ENCODE measurements around the gene RBFA. TPM values are rescaled to one million over a fixed set of nuclear protein-coding genes. Genes with fewer than 3 reads are reported as not detected.

The RBFA gene
- total and polyA plus RNA-seq, 8 donors: 12.8 to 58.8 (median 24.5) TPM

- no peak for TF ChIP-seq EP300 (IDR thresholded peaks at IDR 0.05)
- no peak for TF ChIP-seq POLR2A (IDR thresholded peaks at IDR 0.05)
- no peak for TF ChIP-seq POLR2AphosphoS5 (IDR thresholded peaks at IDR 0.05)
- TF ChIP-seq CTCF (IDR thresholded peaks at IDR 0.05): no peak
- no peaks in the 10 kb centered on the region for H3K36me3 ChIP-seq
- WGBS, 5 donors: 87 to 100% (median 97%) methylated on average over 2 to 4 of the region's 4 CpGs
- no peaks in the 10 kb centered on the region for H3K27me3 ChIP-seq
- intact Hi-C loops (cut with DNase I; ENCODE audit: low total_unique reads): no loop called here
- H3K27ac ChIP-seq: no peak overlapping the region
- no peaks in the 10 kb centered on the region for H3K9me3 ChIP-seq
- no peak for DNase-seq
- no peaks in the 10 kb centered on the region for H3K4me1 ChIP-seq
- no peak overlapping the region for H3K4me3 ChIP-seq
Measured at GRCh38 chr18:80070825-80071224, 36.6 kb downstream of the RBFA start.

- intact Hi-C loops (cut with DNase I; ENCODE audit: low total_unique reads): no loop called here
- Histone ChIP-seq H3K4me1 (no peaks in the 10 kb centered on the region), H3K27ac (no peak overlapping the region), H3K36me3 (no peaks in the 10 kb centered on the region), H3K4me3 (no peak overlapping the region), H3K27me3 (no peaks in the 10 kb centered on the region), H3K9me3 (no peaks in the 10 kb centered on the region)
- 86 to 100% (median 94%) methylated on average over 5 of the region's 5 CpGs for WGBS, 5 donors
- no peak for DNase-seq
- no peak for TF ChIP-seq EP300 (IDR thresholded peaks at IDR 0.05)
- no peak for TF ChIP-seq CTCF (IDR thresholded peaks at IDR 0.05)
- TF ChIP-seq POLR2A (IDR thresholded peaks at IDR 0.05): no peak
- no peak for TF ChIP-seq POLR2AphosphoS5 (IDR thresholded peaks at IDR 0.05)
Measured at GRCh38 chr18:80074183-80074582, 39.9 kb downstream of the RBFA start.

- H3K27me3 ChIP-seq: no peaks in the 10 kb centered on the region
- H3K36me3 ChIP-seq: no peaks in the 10 kb centered on the region
- H3K9me3 ChIP-seq: no peaks in the 10 kb centered on the region
- intact Hi-C loops (cut with DNase I; ENCODE audit: low total_unique reads): no loop called here
- 69 to 90% (median 75%) methylated on average over 8 of the region's 8 CpGs for WGBS, 5 donors
- no peak overlapping the region for H3K27ac ChIP-seq
- no peak overlapping the region for H3K4me3 ChIP-seq
- DNase-seq: no peak
- H3K4me1 ChIP-seq: no peaks in the 10 kb centered on the region
- TF ChIP-seq EP300 (IDR thresholded peaks at IDR 0.05): no peak
- no peak for TF ChIP-seq POLR2AphosphoS5 (IDR thresholded peaks at IDR 0.05)
- no peak for TF ChIP-seq POLR2A (IDR thresholded peaks at IDR 0.05)
- no peak for TF ChIP-seq CTCF (IDR thresholded peaks at IDR 0.05)
Measured at GRCh38 chr18:80074697-80075096, 40.5 kb downstream of the RBFA start.

GRCh38 chr18:80075940-80076339, 41.7 kb downstream of the RBFA start:
- Histone ChIP-seq H3K4me3 (no peak overlapping the region), H3K27me3 (no peaks in the 10 kb centered on the region), H3K9me3 (no peaks in the 10 kb centered on the region), H3K27ac (no peak overlapping the region), H3K36me3 (no peaks in the 10 kb centered on the region), H3K4me1 (no peaks in the 10 kb centered on the region)
- DNase-seq: no peak
- intact Hi-C loops (cut with DNase I; ENCODE audit: low total_unique reads): no loop called here
- 92 to 98% (median 94%) methylated on average over 4 to 7 of the region's 7 CpGs for WGBS, 5 donors
- TF ChIP-seq EP300 (IDR thresholded peaks at IDR 0.05) (no peak), POLR2A (IDR thresholded peaks at IDR 0.05) (no peak), CTCF (IDR thresholded peaks at IDR 0.05) (no peak), POLR2AphosphoS5 (IDR thresholded peaks at IDR 0.05) (no peak)

All from stomach (tissue), 9 donors.